GM19438 (cell line): ENCODE measurements around the gene EFR3B.
"Not testable (repeated sequence)": the region's sequence is repeated elsewhere in the genome, so short reads cannot be mapped to it uniquely, and the experiment has no call there.

Experiments used
- ATAC-seq: cut with Tn5 transposase; IDR thresholded peaks from one replicate; pipeline ENCODE4 v1.9.1; 2021; ENCODE audit warnings: low read depth; ENCODE audit not compliant: unreplicated experiment

The EFR3B gene

GRCh38 chr2:25071966-25072365 is 30.1 kb downstream of the EFR3B start:
- ATAC-seq, result no peak

- no peak for ATAC-seq
These were observed 30.7 kb downstream of the EFR3B start for GRCh38 chr2:25072606-25073005.

- ATAC-seq, result no peak
These were observed 31.1 kb downstream of the EFR3B start for GRCh38 chr2:25073025-25073424.

GRCh38 chr2:25073914-25074313 is 32.0 kb downstream of the EFR3B start:
- ATAC-seq, result no peak

DNA sequence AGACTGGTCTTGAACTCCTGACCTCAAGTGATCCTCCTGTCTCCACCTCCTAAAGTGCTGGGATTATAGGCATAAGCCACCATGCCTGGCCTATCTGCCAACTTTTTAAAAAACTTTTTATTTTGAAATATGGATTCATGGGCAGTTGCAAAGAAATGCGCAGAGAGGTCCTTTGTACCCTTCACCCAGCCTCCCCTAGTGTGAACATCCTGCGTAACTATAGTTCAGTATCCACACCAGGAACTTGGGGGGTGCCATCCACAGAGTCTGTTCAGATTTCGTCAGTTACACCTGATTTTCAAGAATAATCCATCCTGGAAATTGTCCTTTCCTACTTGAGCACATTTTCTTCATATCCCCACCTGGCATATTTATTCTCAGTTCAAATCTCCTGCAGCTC is 33.0 kb downstream of the EFR3B start:
- ATAC-seq, result no peak

GRCh38 chr2:25076749-25077148 is 34.9 kb downstream of the EFR3B start:
- ATAC-seq, result no peak

GRCh38 chr2:25077789-25078169 is 35.9 kb downstream of the EFR3B start:
- no peak for ATAC-seq

DNA sequence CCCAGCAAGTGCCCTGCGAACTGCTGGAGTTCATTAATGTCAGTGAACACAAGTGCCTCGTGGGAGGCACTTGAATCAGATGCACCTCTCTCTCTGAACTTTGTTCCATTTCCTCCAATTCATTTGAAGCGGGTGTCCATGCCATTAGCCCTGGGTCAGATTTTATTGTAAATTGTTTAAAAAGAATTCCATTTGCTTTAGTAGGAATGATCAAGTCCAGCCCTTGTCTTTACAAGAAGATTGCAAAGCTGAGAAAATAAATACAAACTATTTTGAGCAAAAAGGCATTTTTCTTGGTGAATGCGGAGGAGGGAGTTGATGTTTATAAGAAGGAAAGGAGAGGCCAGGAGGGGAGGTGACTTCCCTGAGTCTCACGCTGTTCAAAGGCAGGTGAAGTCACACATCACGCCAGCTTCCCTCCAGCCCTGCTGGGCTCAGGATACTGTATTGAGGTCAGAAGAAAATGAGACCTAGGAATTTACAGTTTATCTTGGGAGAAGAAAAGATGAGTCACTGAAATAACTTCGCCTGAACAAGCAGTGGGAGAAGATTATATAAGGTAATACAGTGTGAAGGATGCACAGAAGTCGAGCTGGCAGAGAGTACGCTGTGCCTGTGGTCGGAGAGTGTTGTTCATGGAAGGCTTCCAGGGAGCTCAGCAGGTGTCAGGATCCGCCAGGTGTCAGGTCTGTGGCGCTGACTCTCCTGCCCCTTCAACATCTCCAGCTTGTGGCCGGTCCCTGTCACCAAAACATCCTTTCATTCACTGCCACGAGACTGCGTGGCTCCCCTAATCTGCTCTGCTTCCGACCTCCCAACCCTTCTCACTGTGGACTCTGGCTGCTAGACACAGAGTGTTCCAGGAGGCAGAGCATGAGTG is 36.5 kb downstream of the EFR3B start:
- ATAC-seq, result no peak

DNA sequence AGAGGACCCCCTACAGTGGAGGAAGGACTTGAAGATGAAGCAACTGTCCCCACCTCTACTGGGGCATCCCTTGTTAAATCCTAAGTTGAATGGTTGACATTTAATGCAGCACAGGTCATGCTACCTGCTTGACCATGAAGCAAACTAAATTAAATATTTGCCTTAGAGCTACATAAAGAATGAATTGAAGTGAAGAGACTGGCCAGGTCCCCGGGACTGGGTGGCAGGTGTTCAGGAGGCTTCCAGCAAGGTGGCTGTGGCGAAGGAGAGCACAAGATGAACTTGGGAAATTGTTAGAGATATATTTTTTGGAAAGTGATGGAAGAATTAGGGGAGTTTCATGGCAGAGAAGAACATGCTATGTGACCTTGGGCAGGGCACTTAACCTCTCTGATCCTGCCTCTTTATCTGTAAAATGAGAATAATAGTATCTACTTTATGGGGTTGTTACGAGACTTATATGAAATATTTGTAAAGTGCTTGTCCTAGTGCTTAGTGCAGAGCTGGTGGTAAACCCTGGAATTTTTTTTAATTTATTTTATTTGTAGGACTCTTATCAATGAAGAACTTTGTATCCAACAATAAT is 37.3 kb downstream of the EFR3B start:
- no peak for ATAC-seq

DNA sequence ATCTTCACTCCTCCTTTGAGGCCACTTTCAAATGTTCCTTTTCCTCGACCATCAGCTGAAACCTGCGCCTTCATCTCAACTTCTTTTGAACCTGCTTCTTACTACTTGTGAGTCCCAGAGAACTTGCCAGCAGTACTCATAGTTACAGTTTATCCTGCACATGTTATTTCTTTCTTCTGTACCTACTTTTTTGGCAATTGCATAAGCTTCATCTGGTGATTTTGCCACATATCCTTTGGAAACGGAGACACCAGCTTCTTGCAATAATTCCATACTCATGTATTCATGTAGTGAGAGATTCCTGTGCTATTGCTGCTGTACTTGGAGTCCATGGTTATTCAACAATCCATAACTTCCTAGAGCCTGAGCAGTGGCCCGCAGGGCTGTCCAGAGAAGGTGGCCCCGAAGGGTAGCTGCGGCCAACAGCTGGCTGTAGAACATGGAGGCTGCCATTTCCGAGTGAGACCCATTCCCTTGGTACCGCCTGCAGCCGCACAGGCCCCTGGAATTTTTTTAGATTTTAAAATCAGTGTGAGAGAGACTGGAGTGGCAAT is 39.4 kb downstream of the EFR3B start:
- no peak for ATAC-seq

- no peak for ATAC-seq
These were observed 40.2 kb downstream of the EFR3B start for GRCh38 chr2:25082002-25082622.

GRCh38 chr2:25085761-25086560 is 44.1 kb downstream of the EFR3B start:
- ATAC-seq, result no peak

GRCh38 chr2:25088817-25089516 is 47.1 kb downstream of the EFR3B start:
- ATAC-seq, result no peak

DNA sequence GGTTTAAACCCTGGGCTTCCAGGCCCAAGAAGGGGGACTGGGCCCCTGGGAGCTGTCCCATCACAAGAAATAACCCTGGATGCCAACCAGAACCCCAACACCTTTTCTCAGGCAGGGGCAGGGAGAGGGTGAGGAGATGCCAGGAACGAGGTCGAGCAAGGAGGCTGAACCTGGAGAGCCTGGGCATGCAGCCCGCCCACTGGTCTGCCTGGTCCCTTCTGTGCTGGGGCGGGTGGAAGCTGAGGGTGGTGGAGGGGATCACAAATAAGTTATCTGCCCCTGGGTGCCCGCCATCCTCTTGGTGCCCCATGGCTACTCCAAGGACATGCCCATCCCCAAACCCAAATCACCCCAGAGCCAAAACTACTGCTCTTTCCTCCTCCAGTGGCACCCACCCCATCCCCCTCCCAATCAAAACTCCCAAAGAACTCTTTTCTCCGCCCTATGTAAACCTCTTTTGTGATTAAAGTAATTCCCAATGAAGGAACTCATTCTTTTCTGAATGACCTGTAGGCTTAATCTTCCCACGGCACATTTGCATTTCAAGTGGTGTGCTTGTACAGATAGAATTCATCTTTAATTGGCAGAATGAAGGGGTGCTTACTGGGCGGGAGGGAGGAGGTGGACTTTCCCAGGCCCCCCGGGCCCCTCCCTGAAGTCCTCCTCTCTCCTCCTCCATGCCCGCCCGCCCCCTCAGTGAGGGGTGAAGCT is 47.9 kb downstream of the EFR3B start:
- ATAC-seq, result no peak

- no peak for ATAC-seq
These were observed 48.9 kb downstream of the EFR3B start for GRCh38 chr2:25090801-25091200.

DNA sequence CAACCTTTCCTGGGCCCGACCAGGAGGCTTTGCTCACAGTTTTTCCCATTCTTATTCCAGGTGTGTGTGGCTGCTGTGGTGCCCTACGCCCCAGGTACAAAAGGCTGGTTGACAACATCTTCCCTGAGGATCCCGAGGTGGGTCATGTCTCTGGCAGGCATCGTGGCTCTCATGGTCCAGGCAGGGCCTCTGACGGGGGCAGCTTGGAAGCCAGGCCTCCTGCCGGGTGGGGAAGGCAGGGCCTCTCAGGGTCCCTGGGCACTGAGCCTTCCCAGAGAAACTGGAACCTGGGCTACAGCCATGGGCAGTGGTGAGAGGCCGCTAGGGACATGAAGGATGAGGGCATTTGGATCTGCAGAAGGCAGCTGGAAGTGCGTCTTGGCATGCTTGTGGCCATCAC is 49.4 kb downstream of the EFR3B start:
- ATAC-seq, result no peak

- no peak for ATAC-seq
These were observed 56.2 kb downstream of the EFR3B start for GRCh38 chr2:25098056-25098455.

GRCh38 chr2:25098670-25099486 is 57.0 kb downstream of the EFR3B start:
- no peak for ATAC-seq

GRCh38 chr2:25102352-25102751 is 60.5 kb downstream of the EFR3B start:
- not testable (repeated sequence) for ATAC-seq
